Prostate gland (tissue), 2 donors: Measurements from ENCODE around the gene INSIG2. TPM values are rescaled to one million over a fixed set of nuclear protein-coding genes. Genes with fewer than 3 reads are reported as not detected.

Source experiments
- DNase-seq: peaks from one replicate; pipeline ENCODE4 v3.0.0-alpha.2; 2019; ENCODE audit warnings: low spot score
- H3K27ac ChIP-seq, 2 donors: fragments of 200-600 bp; sonication (generic); 2 replicates each; pipeline ENCODE4 v1.5.1; 2017 to 2019
- H3K27me3 ChIP-seq: fragments of 200-600 bp; sonication (generic); replicated peaks from 2 replicates; pipeline ENCODE4 v1.5.1; 2019; ENCODE audit not compliant: insufficient read depth
- H3K36me3 ChIP-seq, 2 donors: fragments of 200-600 bp; sonication (generic); 1 replicate in 1 of 2; 2 replicates in 1 of 2; pipeline versions ENCODE4 v1.5.1 to v1.8.1; 2017 to 2019
- H3K4me1 ChIP-seq: fragments of 200-600 bp; sonication (generic); replicated peaks from 2 replicates; pipeline ENCODE4 v1.5.1; 2019
- H3K4me3 ChIP-seq, 2 donors: fragments of 200-600 bp; sonication (generic); 2 replicates each; pipeline ENCODE4 v1.5.1; 2017 to 2019
- H3K9me3 ChIP-seq: fragments of 200-600 bp; sonication (generic); 2 replicates; pipeline ENCODE4 v1.5.1; 2017
- CTCF ChIP-seq, 4 experiments: fragments of 200-600 bp in 2 of 4; fragments of 450-650 bp in 2 of 4; sonication (generic) in 2 of 4; IDR thresholded peaks; 1 replicate in 3 of 4; 2 replicates in 1 of 4; pipeline ENCODE4 v1.5.1; 2016 to 2019; ENCODE audit warnings: antibody characterized with exemption in 4 of 4, mild to moderate bottlenecking in 2 of 4, moderate library complexity in 2 of 4
- POLR2A ChIP-seq: fragments of 450-650 bp; IDR thresholded peaks from one replicate; pipeline ENCODE4 v1.6.1; 2016; ENCODE audit warnings: antibody characterized with exemption, mild to moderate bottlenecking
- POLR2AphosphoS5 ChIP-seq: sonication (generic); formaldehyde crosslinking; IDR thresholded peaks from one replicate; pipeline ENCODE4 v1.6.1; 2017; ENCODE audit warnings: antibody characterized with exemption
- WGBS: methylation state at CpG from one replicate; pipeline ENCODE4 v1.1.5; 2018; 5-methylcytosine and 5-hydroxymethylcytosine counted together
- intact Hi-C: fragments of 100-400 bp; cut with DNase I; formaldehyde crosslinking; loops from one replicate; pipeline ENCODE4 v1.14.2; 2022
- total RNA-seq, 2 donors: library from RNA; depleted of rRNA; stranded (reverse); fragments of >200 nt; gene quantifications; one replicate each; pipeline ENCODE4 v1.1.0, GENCODE V29; 2016

Gene INSIG2
- total RNA-seq, 2 donors from 2014 or later = 12.6 to 15.7 TPM

- no peaks in the 10 kb centered on the region for H3K36me3 ChIP-seq
- intact Hi-C loops = no loop called here
- whole genome bisulfite sequencing = 95% methylated on average over 1 of the region's 1 CpG
Measured at GRCh38 chr2:118098307-118099030, 10.2 kb downstream of the INSIG2 start.

GRCh38 chr2:118102433-118103082, 14.3 kb downstream of the INSIG2 start:
- 68% methylated on average over 6 of the region's 6 CpGs for WGBS
- no peaks in the 10 kb centered on the region for H3K27me3 ChIP-seq
- no peak for DNase-seq
- TF ChIP-seq CTCF (IDR thresholded peaks at IDR 0.05) (no peak), POLR2AphosphoS5 (no peak)
- H3K4me1 ChIP-seq = no peaks in the 10 kb centered on the region
- H3K9me3 ChIP-seq = no peaks in the 10 kb centered on the region
- H3K27ac ChIP-seq = no peak overlapping the region
- no peak overlapping the region for H3K4me3 ChIP-seq
- no peaks in the 10 kb centered on the region for H3K36me3 ChIP-seq
- intact Hi-C loops = no loop called here

More at GRCh38 chr2:118098307-118099030, 10.2 kb downstream of the INSIG2 start:
- H3K4me3 ChIP-seq = no peak overlapping the region
- no peaks in the 10 kb centered on the region for H3K4me1 ChIP-seq
- H3K27ac ChIP-seq = no peak overlapping the region
- H3K27me3 ChIP-seq = no peaks in the 10 kb centered on the region
- DNase-seq = no peak
- TF ChIP-seq CTCF (IDR thresholded peaks at IDR 0.05) (no peak), POLR2A (no peak), POLR2AphosphoS5 (no peak)
- H3K9me3 ChIP-seq = no peaks in the 10 kb centered on the region

GRCh38 chr2:118103951-118104940, 16.0 kb downstream of the INSIG2 start:
- no peaks in the 10 kb centered on the region for H3K27me3 ChIP-seq
- no peak overlapping the region for H3K27ac ChIP-seq
- TF ChIP-seq POLR2AphosphoS5 (no peak), CTCF (IDR thresholded peaks at IDR 0.05) (no peak), POLR2A (no peak)
- WGBS = 88% methylated on average over 2 of the region's 2 CpGs
- DNase-seq = no peak
- intact Hi-C loops = no loop called here
- no peak overlapping the region for H3K4me3 ChIP-seq
- no peaks in the 10 kb centered on the region for H3K9me3 ChIP-seq
- H3K4me1 ChIP-seq = no peaks in the 10 kb centered on the region
- no peaks in the 10 kb centered on the region for H3K36me3 ChIP-seq

- Histone ChIP-seq H3K4me3 (no peak overlapping the region), H3K27me3 (no peaks in the 10 kb centered on the region), H3K9me3 (no peaks in the 10 kb centered on the region), H3K36me3 (no peaks in the 10 kb centered on the region), H3K27ac (no peak overlapping the region), H3K4me1 (no peaks in the 10 kb centered on the region)
- TF ChIP-seq POLR2A (no peak), CTCF (IDR thresholded peaks at IDR 0.05) (no peak), POLR2AphosphoS5 (no peak)
- no peak for DNase-seq
- intact Hi-C loops = no loop called here
- 92% methylated on average over 4 of the region's 4 CpGs for WGBS
Measured at GRCh38 chr2:118105497-118105896, 17.2 kb downstream of the INSIG2 start.
